SK-N-SH (cell line): ENCODE data around the gene EXOC6. TPM values are rescaled to one million over a fixed set of nuclear protein-coding genes. Genes with fewer than 3 reads are reported as not detected.

Experiments used
- CTCF ChIA-PET: fragments of 300-600, 350-600 bp; formaldehyde crosslinking; extraction: SDS; loops from one replicate; lab custom pipeline; 2021; lab: Yijun Ruan, JAX
- POLR2A ChIA-PET: fragments of 350-600 bp; sonication (Branson Sonifier 250); formaldehyde crosslinking; extraction: SDS; loops from one replicate; lab custom pipeline; 2020; ENCODE audit warnings: antibody characterized with exemption, inconsistent platforms; lab: Yijun Ruan, JAX
- DNase-seq: peaks from one replicate; pipeline ENCODE4 v3.0.0; 2012
- H2AFZ ChIP-seq: fragments of 200-600 bp; sonication (generic); 2 replicates; pipeline ENCODE4 v1.8.1; 2016; ENCODE audit warnings: antibody characterized with exemption, mild to moderate bottlenecking, low read depth
- H3F3A ChIP-seq: fragments of 200-600 bp; sonication (generic); replicated peaks from 2 replicates; pipeline ENCODE3; 2016; ENCODE audit warnings: antibody characterized with exemption, mild to moderate bottlenecking; ENCODE audit not compliant: insufficient read depth
- H3K27ac ChIP-seq, 2 experiments: fragments of 200-500 bp in 1 of 2; fragments of 200-600 bp in 1 of 2; sonication (Bioruptor generic) in 1 of 2; sonication (generic), shearing (Covaris generic) in 1 of 2; 2 replicates each; pipeline versions ENCODE4 v1.5.1 to v1.6.1; 2014 to 2016; ENCODE audit warnings: low read depth in 2 of 2, inconsistent platforms in 1 of 2, low read length in 1 of 2, mild to moderate bottlenecking in 1 of 2, mixed read lengths in 1 of 2
- H3K27me3 ChIP-seq: fragments of 200-600 bp; sonication (generic), shearing (Covaris generic); 2 replicates; pipeline ENCODE4 v1.6.1; 2016; ENCODE audit warnings: mixed run types; ENCODE audit not compliant: insufficient read depth
- H3K36me3 ChIP-seq, 2 experiments: fragments of 200-500 bp in 1 of 2; fragments of 200-600 bp in 1 of 2; sonication (Bioruptor generic) in 1 of 2; sonication (generic) in 1 of 2; replicated peaks in 1 of 2; 2 replicates each; pipeline versions ENCODE3 to v1.5.1; 2014 to 2016; ENCODE audit warnings: low read length in 1 of 2, mild to moderate bottlenecking in 1 of 2; ENCODE audit not compliant: insufficient read depth in 2 of 2, control insufficient read depth in 1 of 2
- H3K4me1 ChIP-seq, 2 experiments: fragments of 200-500 bp in 1 of 2; fragments of 200-600 bp in 1 of 2; sonication (Bioruptor generic) in 1 of 2; sonication (generic), shearing (Covaris generic) in 1 of 2; 2 replicates each; pipeline versions ENCODE4 v1.5.1 to v1.6.1; 2014 to 2016; ENCODE audit warnings: low read depth in 1 of 2, low read length in 1 of 2, mixed run types in 1 of 2; ENCODE audit not compliant: insufficient read depth in 2 of 2, control insufficient read depth in 1 of 2
- H3K4me2 ChIP-seq: fragments of 200-600 bp; sonication (generic), shearing (Covaris generic); 2 replicates; pipeline ENCODE4 v1.6.1; 2017; ENCODE audit warnings: mixed run types
- H3K4me3 ChIP-seq, 2 experiments: fragments of 200-500 bp in 1 of 2; fragments of 200-600 bp in 1 of 2; sonication (Bioruptor generic) in 1 of 2; sonication (generic), shearing (Covaris generic) in 1 of 2; 2 replicates each; pipeline versions ENCODE4 v1.5.1 to v1.8.1; 2014 to 2016; ENCODE audit warnings: low read depth in 2 of 2, inconsistent platforms in 1 of 2, low read length in 1 of 2, mild to moderate bottlenecking in 1 of 2, mixed read lengths in 1 of 2, moderate library complexity in 1 of 2
- H3K79me2 ChIP-seq: fragments of 200-600 bp; sonication (generic); 2 replicates; pipeline ENCODE4 v1.8.1; 2017; ENCODE audit warnings: mild to moderate bottlenecking; ENCODE audit not compliant: insufficient read depth
- H3K9ac ChIP-seq: fragments of 200-600 bp; sonication (generic); 2 replicates; pipeline ENCODE4 v1.6.1; 2017; ENCODE audit warnings: mixed run types
- H3K9me2 ChIP-seq: fragments of 200-600 bp; sonication (generic); 2 replicates; pipeline ENCODE4 v1.6.1; 2017; ENCODE audit warnings: mixed run types
- H3K9me3 ChIP-seq: fragments of 200-600 bp; sonication (generic); 2 replicates; pipeline ENCODE4 v1.6.1; 2017; ENCODE audit warnings: mixed run types, mild to moderate bottlenecking, moderate library complexity
- H4K20me1 ChIP-seq: fragments of 200-600 bp; sonication (generic); 2 replicates; pipeline ENCODE4 v1.6.1; 2017; ENCODE audit warnings: mild to moderate bottlenecking, mixed run types; ENCODE audit not compliant: insufficient read depth
- JUND ChIP-seq: IDR thresholded peaks from 2 replicates; pipeline ENCODE4 v1.4.0; 2012
- MXI1 ChIP-seq: IDR thresholded peaks from 2 replicates; pipeline ENCODE4 v1.6.1; 2012; ENCODE audit warnings: mild to moderate bottlenecking, low read depth, low read length, improper control_type of control experiment
- NFIC ChIP-seq: IDR thresholded peaks from 2 replicates; pipeline ENCODE4 v1.4.0; 2012; ENCODE audit warnings: borderline replicate concordance
- RCOR1 ChIP-seq: fragments of 150-350 bp; IDR thresholded peaks from 2 replicates; pipeline ENCODE4 v1.6.1; 2017; ENCODE audit warnings: antibody characterized with exemption, low read length
- RFX5 ChIP-seq: IDR thresholded peaks from 2 replicates; pipeline ENCODE4 v1.6.1; 2012; ENCODE audit warnings: mild to moderate bottlenecking, improper control_type of control experiment, low read length
- RXRA ChIP-seq: IDR thresholded peaks from 2 replicates; pipeline ENCODE4 v1.4.0; 2012; ENCODE audit warnings: low read depth, mild to moderate bottlenecking, borderline replicate concordance
- WGBS: methylation state at CpG from one replicate; pipeline ENCODE4 v1.1.6; 2017; ENCODE audit warnings: low lambda C conversion rate; 5-methylcytosine and 5-hydroxymethylcytosine counted together
- polyA plus RNA-seq, 3 experiments: library from polyadenylated mRNA; depleted of rRNA; stranded (reverse); fragments of >200 nt; gene quantifications; 2 replicates each; pipeline ENCODE4 v1.2.3, GENCODE V29; 2012
- TF ChIP-seq, protein P1 (sequence below): IDR thresholded peaks from 2 replicates; pipeline ENCODE4 v1.4.0; 2012; ENCODE audit warnings: low read depth, borderline replicate concordance
- TF ChIP-seq, protein P2 (sequence below): fragments of 150-350 bp; IDR thresholded peaks from 2 replicates; pipeline ENCODE4 v1.6.1; 2017; ENCODE audit warnings: antibody characterized with exemption, low read length, low read depth, borderline replicate concordance
- TF ChIP-seq, protein P3 (sequence below): IDR thresholded peaks from 2 replicates; pipeline ENCODE4 v1.4.0; 2012; ENCODE audit warnings: low read depth, borderline replicate concordance
- TF ChIP-seq, protein P4 (sequence below): fragments of 200-600 bp; sonication (generic); IDR thresholded peaks from 2 replicates; pipeline ENCODE4 v1.6.1; 2017; ENCODE audit warnings: antibody characterized with exemption, mild to moderate bottlenecking, moderate library complexity

The EXOC6 gene
- polyA plus RNA-seq, 1 of the 3 experiments (the other 2 are of a cell fraction): 2.3 TPM

DNA sequence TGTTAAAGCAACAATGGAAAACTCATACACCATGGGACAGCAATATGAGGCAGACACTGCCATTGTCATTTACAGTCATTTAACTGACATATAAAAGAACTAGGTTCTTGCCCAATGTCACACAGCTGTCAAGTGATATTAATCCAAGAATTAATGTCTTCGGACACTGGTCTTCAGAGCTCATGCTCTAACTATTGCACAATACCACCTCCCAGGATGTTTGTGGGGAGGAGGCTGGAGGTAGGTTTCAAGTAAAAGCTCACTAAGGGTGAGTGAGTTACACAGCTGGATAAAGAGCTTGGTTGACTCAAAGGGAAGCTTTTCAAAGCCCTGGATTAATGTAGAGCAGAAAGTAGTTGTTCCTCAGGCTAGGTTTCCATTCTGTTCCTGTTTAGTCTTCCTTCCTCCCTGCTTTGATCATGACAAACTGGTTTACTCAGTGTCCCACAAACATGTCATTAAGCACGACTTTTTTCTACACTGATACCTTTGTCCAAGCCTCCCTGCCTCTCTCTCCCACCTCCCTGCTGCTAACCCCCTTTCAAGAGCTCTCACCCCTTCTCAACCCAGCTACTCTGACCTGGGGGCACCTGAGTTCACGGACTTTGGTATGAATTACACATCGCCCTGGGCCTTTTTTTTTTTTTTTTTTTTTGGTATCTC, 987 bp upstream of the EXOC6 start:
- Histone ChIP-seq H3K9ac (no peak overlapping the region), H3K9me2 (no peaks in the 10 kb centered on the region), H3K27me3 (no peaks in the 10 kb centered on the region), H2AFZ (peak overlapping the region; percentile 94; the same call in 1 of the 2 replicates), H3K79me2 (peaks cover 4% of the 10 kb centered on the region; the same call in 1 of the 2 replicates), H3K4me3 (no peak overlapping the region; a peak in 2 of 4 replicates), H3K4me1 (no peaks in the 10 kb centered on the region; a peak in 2 of 4 replicates), H3K36me3 (no peaks in the 10 kb centered on the region), H3K9me3 (no peaks in the 10 kb centered on the region), H3K27ac (no peak overlapping the region), H4K20me1 (no peaks in the 10 kb centered on the region), H3K4me2 (peak overlapping the region; percentile 84), H3F3A (peaks cover 5% of the 10 kb centered on the region)
- DNase-seq: no peak
- CTCF ChIA-PET: interaction anchor here (0.8 to 2.5 kb wide), 7 partner anchors 9 to 49 kb away, joined by 3 to 13 read pairs (median 4); no protein-coding TSS in a partner anchor
- POLR2A ChIA-PET: no interaction called here
- TF ChIP-seq, protein P1, sequence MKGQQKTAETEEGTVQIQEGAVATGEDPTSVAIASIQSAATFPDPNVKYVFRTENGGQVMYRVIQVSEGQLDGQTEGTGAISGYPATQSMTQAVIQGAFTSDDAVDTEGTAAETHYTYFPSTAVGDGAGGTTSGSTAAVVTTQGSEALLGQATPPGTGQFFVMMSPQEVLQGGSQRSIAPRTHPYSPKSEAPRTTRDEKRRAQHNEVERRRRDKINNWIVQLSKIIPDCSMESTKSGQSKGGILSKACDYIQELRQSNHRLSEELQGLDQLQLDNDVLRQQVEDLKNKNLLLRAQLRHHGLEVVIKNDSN: no peak
- TF ChIP-seq JUND (no peak), MXI1 (no peak), NFIC (no peak), RCOR1 (no peak), RFX5 (no peak), RXRA (no peak)
- TF ChIP-seq, protein P2, sequence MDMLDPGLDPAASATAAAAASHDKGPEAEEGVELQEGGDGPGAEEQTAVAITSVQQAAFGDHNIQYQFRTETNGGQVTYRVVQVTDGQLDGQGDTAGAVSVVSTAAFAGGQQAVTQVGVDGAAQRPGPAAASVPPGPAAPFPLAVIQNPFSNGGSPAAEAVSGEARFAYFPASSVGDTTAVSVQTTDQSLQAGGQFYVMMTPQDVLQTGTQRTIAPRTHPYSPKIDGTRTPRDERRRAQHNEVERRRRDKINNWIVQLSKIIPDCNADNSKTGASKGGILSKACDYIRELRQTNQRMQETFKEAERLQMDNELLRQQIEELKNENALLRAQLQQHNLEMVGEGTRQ: no peak
- TF ChIP-seq, protein P3, sequence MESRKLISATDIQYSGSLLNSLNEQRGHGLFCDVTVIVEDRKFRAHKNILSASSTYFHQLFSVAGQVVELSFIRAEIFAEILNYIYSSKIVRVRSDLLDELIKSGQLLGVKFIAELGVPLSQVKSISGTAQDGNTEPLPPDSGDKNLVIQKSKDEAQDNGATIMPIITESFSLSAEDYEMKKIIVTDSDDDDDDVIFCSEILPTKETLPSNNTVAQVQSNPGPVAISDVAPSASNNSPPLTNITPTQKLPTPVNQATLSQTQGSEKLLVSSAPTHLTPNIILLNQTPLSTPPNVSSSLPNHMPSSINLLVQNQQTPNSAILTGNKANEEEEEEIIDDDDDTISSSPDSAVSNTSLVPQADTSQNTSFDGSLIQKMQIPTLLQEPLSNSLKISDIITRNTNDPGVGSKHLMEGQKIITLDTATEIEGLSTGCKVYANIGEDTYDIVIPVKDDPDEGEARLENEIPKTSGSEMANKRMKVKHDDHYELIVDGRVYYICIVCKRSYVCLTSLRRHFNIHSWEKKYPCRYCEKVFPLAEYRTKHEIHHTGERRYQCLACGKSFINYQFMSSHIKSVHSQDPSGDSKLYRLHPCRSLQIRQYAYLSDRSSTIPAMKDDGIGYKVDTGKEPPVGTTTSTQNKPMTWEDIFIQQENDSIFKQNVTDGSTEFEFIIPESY: no peak
- TF ChIP-seq, protein P4, sequence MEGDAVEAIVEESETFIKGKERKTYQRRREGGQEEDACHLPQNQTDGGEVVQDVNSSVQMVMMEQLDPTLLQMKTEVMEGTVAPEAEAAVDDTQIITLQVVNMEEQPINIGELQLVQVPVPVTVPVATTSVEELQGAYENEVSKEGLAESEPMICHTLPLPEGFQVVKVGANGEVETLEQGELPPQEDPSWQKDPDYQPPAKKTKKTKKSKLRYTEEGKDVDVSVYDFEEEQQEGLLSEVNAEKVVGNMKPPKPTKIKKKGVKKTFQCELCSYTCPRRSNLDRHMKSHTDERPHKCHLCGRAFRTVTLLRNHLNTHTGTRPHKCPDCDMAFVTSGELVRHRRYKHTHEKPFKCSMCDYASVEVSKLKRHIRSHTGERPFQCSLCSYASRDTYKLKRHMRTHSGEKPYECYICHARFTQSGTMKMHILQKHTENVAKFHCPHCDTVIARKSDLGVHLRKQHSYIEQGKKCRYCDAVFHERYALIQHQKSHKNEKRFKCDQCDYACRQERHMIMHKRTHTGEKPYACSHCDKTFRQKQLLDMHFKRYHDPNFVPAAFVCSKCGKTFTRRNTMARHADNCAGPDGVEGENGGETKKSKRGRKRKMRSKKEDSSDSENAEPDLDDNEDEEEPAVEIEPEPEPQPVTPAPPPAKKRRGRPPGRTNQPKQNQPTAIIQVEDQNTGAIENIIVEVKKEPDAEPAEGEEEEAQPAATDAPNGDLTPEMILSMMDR: no peak
- WGBS: 53% methylated on average over 4 of the region's 4 CpGs
